NCI-H1694 (cell line): ENCODE results near the gene ZHX3.
A peak's percentile ranks its signal among the peaks of the same experiment; 100 is the strongest.

Source experiments
- DNase-seq: peaks from one replicate; lab custom pipeline; 2025; lab: John Stamatoyannopoulos, UW

Gene ZHX3

GRCh38 chr20:41317546-41318270, at the start of gene ZHX3:
ZHX3 (minus strand) TSS chr20:41317731; CDS start chr20:41204916, 112,815 bp downstream.
- peak; percentile 70 for DNase-seq

- no peak for DNase-seq
These were observed 49.8 kb upstream of the ZHX3 start for GRCh38 chr20:41367393-41367695.

- DNase-seq, result no peak
These were observed 49.2 kb upstream of the ZHX3 start, which contains the start of gene EMILIN3 for GRCh38 chr20:41366546-41367392. EMILIN3 (minus strand) TSS chr20:41366818; CDS start chr20:41366634, 184 bp downstream.

GRCh38 chr20:41365777-41366545, 48.4 kb upstream of the ZHX3 start:
- no peak for DNase-seq

GRCh38 chr20:41364967-41365765, 47.6 kb upstream of the ZHX3 start:
- no peak for DNase-seq

- no peak for DNase-seq
These were observed 46.8 kb upstream of the ZHX3 start for GRCh38 chr20:41364236-41364855.

GRCh38 chr20:41363601-41364000, 46.1 kb upstream of the ZHX3 start:
- DNase-seq, result no peak

GRCh38 chr20:41362748-41363140, 45.2 kb upstream of the ZHX3 start:
- DNase-seq, result no peak

GRCh38 chr20:41361757-41362747, 44.5 kb upstream of the ZHX3 start:
- DNase-seq, result no peak

GRCh38 chr20:41360831-41361756, 43.6 kb upstream of the ZHX3 start:
- DNase-seq, result no peak

GRCh38 chr20:41359541-41360011, 42.0 kb upstream of the ZHX3 start:
- DNase-seq, result no peak

- DNase-seq, result no peak
These were observed 41.2 kb upstream of the ZHX3 start for GRCh38 chr20:41358717-41359116.

- no peak for DNase-seq
These were observed 40.7 kb upstream of the ZHX3 start for GRCh38 chr20:41358230-41358629.

GRCh38 chr20:41357424-41358163, 40.1 kb upstream of the ZHX3 start:
- DNase-seq, result no peak

- no peak for DNase-seq
These were observed 39.4 kb upstream of the ZHX3 start for GRCh38 chr20:41356951-41357350.

- no peak for DNase-seq
These were observed 38.2 kb upstream of the ZHX3 start for GRCh38 chr20:41355598-41356203.

GRCh38 chr20:41355192-41355591, 37.7 kb upstream of the ZHX3 start:
- no peak for DNase-seq

GRCh38 chr20:41353530-41353929, 36.0 kb upstream of the ZHX3 start:
- DNase-seq, result no peak
